GM18511 (cell line): ENCODE data around the gene GIGYF2.

Experiments
- ATAC-seq: cut with Tn5 transposase; IDR thresholded peaks from one replicate; pipeline ENCODE4 v1.9.1; 2021; ENCODE audit warnings: mild to moderate bottlenecking, moderate library complexity; ENCODE audit not compliant: unreplicated experiment

Gene GIGYF2

DNA sequence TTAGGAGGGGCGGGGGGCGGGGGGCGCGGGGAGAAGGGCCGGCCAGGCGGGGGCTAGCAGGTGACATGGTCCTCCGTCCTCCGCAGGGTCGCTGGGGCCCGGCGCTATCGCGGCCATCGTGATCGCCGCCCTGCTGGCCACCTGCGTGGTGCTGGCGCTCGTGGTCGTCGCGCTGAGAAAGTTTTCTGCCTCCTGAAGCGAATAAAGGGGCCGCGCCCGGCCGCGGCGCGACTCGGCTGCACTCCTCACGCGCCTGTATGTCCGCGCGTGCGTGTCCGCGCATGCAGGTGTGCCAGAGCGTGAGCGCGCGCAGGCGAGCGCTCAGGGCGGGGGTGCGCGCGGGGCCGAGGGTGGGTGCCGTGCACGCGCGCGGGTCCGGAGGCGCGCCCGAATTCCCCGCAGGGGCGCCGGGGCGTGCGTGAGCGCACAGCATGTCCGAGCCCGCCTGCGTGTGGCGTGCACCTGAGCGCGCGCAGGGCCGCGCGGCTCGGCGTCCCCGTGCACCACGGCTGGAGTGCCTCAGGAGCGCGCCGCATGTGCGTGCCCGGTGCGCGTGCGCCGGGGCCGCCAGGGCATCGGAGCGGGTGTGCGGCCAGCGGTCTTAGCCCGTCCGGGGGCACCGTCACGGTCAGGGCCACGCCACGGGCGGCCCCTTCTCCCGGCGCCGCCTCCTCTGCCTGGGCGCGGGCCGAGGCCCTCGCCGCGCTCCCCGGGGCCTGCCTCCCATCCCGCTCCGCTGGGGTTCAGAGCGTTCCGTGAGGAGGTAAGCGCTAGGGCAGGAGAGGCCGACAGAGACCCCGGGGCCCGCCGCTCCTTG is 179.2 kb downstream of the GIGYF2 start:
- no peak for ATAC-seq

DNA sequence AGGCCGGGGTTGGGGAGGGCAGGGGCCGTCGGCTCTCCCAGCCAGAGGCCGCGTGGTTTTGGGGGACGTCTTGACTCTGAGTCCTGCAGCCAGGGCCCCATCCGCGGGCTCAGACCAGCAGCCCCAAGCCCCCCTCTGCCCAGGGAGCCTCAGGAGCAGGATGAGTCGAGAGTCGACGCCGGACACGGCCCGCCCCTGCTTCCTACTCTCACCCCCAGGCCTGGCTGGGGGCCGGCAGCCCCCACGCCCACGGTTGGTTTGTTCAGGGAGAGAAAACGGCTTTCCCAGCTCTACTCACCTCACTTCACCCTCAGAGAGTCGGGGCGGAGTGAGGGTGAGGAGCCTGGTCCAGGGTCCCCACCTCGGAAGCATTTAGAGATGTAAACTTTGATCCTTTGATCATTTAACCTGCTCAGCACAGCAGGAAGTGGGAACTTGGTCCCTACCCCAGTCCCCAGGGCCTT is 179.9 kb downstream of the GIGYF2 start:
- ATAC-seq = no peak

DNA sequence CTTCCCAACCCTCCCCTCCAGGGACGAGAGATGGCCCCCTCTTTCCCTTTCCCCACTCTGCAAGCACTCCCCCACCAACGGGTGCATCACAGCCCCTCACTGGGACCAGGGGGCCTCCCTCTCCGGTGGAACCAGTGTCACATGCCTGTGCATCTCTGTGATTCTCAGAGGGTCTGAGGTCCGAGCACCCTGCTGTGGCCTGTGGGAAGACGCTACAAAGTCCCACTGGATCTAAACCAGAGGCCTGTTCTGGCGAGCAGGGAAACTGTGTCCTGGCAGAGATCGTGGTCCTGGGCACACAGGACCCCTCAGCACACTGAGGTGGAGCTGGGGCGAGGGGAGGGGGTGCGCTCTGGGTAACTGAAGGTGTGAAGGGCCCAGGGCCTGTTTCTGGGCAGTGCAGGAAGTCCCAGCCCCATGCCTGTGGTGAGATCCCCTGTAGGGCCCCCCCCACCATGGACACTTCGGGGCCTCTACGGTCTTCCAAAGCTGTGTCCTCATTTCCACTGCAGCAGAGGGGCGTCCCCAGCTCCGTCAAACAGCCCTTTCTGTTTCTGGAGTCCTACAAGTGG is 180.9 kb downstream of the GIGYF2 start:
- ATAC-seq = no peak

DNA sequence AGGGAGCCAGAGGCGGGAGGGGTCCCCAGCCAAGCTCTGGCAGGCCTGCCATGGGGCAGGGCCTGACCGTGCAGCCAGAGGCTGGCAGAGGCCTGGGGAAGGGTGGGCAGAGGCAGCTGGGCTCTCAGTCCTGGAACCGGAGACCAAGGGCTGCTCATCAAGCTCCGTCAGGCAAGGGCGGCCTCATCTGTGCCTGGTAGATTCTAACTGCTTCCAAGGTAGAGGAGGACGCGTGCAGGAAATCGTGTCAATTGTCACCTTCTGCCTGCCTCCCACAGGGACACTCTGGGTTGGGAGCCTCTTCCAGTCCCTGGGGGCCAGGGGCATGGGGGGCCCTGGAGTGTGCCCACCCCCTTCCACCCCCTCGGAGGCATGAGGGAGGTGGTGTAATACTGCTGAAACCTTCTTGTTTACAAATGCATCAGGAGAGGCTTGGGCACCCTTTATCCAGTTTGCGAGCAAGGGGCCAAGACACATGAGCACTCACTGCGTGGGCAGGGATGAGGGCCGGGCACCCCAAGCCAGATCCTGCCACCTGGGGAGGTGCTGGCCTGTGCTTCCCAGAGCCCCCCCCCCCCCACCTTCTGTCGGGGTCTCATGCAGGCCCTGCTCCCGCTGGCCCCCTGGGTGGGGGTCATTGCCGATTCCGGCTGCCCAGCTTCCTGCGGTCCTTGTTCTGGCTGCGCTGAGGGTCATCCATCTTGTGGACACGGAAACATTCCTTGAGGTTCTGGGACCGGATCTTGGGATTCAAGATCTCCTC is 181.9 kb downstream of the GIGYF2 start:
- no peak for ATAC-seq

DNA sequence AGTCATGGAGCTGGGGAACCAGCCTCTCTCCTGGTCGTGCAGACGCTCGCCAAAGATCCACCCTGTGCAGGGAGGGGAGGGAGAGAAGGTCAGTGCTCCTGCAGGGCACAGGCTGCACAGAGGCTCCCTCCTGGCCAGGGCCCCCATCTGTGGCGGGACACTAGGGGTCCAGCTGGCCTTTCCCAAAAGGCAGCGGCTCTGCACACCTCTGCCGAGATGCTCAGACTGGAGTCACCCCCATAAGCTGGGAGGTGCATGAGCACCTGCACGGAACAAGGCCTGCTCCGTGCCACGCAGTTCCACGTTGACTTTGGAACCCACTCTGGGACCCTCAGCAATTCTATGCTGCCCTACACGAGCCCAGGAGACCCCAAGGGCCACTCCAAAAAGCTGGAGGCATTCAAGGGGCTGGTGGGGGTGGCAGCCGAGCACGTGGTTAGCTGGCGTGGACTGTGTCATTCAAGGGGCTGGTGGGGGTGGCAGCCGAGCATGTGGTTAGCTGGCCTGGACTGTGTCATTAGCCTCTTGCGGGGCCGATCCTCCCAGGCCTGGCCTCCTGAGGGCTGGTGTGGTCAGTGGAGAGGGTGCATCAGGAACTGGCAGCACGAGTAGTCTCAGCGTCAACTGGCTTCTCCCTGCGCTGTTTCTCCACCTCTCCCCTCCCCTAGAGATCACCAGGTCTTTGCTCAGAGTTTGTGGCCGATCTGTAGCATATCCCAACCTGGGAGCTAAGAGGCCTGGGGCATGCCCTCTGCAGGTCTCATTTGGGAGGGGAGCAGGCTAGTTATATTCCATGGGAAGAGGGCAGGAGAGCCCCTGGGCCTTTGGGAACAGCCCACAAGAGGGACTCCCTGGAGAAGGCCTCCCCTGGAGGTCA is 182.7 kb downstream of the GIGYF2 start:
- ATAC-seq = no peak

DNA sequence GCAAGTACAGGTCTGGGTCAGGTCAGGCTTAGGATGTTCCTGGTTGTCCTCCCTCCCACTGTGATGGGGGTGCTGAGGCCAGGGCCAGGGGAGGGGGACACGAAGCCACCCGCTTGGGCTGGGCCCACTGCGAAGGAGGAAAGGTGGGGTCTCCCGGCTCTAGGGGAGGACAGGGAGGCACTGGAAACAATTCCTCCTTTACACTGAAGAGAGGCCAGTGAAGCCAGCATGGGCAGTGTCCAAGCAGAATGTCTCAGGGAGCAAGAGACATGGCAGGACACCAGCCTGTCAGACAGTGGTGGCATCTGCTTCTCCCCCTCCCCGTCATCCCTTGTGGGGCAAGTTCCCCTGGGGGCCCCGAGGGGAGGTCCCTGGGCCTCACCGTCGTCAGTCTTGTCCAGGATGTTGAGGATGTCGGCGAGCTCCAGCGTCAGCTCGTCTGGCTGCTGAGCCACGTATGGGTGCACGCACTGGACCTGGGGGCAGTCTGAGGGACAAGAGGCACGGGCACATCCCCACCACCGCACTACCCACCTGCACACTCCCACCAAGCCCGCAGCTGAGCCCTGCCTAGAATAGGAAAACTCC is 183.7 kb downstream of the GIGYF2 start:
- no peak for ATAC-seq

DNA sequence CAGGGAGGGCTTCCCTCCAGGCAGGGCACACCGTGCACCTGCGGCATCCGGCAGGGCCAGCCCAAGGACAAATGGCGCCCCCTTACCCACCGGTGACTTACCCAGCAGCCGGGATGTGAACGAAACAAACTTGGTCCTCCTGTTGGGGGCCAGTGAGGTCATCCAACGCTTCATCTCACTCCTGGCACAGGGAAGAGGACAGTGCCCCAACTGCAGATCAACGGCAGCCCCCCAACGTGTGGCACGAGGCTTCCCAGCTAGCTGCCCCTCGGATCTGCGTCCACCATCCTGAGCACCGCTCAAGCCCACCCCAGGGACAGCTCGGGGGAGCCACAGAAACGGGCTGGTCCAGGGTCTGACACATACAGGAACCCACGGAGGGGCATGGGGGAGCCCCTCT is 185.0 kb downstream of the GIGYF2 start:
- ATAC-seq = no peak

DNA sequence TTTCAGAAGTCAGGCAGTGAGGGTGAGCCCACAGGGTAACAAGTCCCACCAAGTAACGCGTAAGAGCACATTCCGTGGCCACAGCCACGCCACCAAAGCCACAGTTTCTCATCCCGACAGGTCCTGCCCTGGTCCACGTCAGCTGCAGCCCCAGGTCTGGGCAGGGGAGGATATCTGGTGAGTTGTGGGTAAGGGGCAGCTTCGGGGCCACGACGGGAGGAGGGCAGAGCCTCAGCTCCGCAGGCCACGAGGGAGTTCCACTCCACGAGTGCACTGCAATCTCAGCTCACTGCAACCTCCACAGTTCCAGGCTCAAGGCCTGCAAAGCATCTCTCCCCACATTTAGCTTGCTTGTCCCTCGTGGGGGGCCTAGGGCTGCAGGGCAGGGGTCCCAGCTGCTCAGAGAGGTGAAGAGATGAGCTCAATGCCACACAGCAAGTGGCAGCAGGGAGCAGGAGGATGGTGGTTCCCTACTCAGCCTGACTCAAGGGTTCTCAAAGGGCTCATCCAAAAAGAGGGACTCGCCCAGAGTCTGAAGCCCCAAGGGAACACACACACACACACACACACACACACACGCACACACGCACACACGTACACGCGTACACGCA is 185.5 kb downstream of the GIGYF2 start:
- no peak for ATAC-seq

DNA sequence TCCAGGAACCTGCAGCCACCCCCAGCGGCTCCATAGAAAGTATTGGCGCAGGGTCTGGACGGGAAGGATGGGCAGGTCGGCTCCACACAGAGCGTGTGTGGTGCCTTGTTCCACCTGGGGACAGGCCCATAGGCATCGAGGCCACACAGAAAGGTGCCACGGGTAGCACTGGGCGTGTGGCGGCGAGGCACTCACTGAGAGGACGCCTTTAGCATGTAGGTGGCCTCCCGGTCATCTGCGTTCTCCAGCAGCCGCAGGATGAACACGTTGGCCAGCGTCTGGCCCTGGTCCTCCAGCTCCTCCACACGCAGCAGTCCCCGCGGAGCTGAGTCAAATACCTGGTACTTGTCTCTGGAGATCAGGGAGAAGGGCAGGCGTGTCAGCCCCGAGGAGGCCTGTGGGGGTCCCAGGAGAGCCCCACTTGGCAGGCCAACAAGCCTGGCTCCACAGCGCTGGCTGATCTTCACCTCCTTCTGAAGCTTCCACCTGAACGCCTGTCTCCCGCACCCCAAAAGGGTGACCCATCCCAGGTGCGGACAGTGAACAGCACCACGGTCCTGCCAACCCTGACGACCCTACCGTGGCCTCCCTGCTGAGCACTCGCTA is 186.1 kb downstream of the GIGYF2 start:
- no peak for ATAC-seq

DNA sequence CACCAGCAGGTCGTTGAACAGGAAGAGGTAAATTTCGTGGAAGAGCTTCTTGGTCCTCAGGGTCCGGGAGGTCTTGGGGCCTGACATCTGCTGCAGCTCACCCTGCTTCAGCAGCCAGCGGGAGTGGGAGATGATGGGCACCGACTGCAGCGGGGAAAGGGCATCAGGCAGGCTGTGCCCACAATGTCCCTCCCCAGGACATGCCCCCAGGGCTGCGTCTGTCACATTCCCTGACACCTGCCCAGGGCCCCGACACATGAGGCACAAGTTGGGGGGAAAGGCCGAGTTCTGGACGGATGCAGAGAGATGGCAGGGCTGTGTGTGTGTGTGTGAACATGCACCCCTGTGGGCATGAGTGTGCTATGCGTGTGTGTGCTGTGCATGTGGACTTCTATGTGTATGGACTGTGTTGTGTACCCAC is 186.9 kb downstream of the GIGYF2 start:
- no peak for ATAC-seq

DNA sequence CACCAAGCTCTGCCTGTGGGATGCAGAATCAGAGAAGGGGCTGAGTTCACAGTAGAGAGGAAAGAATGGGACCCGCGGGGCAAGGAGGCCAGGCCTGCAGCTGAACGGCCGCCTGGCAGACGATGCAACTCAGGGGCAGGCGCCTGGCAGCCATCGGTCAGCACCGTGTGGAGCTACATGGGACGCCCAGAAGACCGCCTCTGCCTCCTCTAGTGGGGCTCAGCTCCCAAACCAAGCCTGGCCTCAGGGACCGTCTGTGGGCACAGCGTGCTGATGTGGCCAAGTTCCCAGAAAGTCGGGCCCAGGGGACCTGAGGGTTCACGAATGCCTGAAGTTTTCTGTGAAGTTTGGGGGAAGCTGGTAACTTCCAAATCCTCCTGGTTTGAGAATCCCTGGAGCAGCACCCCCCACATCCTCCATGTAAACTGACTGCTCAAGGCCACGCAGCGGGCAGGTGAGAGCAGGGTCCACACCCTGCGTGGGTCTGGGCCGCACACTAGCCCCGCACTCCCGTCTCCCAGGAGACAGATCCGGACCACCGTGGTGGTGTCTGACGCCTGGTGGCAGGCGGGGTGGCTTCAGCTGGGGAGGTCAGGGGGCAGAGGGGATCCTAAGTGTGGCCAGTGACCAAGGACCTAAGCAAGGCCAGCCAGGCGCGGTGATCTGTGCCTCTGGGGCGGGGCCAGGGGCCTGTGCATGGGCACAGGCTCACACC is 187.6 kb downstream of the GIGYF2 start:
- no peak for ATAC-seq

DNA sequence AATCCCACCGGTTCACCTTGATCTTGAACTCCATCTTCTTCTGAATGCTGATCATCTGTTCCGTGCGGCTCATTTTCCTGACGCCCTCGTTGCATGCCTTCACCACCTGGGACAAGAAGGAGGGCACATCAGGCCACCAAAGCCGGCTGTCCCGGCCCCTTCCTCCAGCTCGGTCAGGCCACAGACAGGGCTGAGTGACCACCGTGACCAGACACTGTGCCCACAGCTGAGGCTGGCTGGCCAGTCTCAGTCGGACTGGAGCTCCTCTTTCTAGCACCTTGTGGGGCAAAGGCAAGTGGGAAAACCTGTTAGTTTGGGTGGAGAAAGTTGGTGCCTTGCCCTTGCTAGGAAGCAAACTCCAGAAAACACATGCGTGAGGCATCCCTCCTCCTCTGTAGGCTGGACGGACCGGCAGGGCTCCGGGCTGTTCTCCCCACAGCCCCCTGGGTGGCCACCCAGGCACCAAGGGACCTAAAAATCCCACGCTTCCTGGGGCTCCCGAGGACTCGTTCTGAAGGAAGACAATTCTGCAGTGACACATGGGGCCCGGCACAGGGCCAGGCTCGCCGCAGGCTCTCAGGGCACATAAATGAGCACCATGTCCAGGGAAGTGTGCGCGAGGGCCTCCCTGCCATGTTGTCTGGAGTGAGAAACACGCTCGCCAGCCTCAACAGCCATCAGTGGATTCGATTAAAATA is 188.3 kb downstream of the GIGYF2 start:
- no peak for ATAC-seq

DNA sequence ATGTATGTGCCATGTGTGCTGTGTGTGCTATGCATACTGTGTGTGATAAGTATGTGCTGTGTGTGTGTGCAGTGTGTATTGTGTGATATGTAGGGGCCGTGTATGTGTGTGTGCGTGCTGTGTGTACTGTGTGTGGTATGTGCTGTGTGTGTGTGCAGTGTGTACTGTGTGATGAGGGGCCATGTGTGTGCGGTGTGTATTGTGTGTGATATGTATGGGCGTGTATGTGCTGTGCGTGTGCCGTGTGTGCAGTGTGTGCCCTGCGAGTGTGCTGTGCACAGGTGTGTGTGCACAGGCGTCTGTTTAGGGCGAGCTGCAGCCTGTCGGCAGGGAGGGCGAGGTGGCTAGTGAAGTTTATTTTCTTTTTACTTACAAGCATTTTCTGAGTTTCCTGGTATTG is 189.0 kb downstream of the GIGYF2 start:
- no peak for ATAC-seq

DNA sequence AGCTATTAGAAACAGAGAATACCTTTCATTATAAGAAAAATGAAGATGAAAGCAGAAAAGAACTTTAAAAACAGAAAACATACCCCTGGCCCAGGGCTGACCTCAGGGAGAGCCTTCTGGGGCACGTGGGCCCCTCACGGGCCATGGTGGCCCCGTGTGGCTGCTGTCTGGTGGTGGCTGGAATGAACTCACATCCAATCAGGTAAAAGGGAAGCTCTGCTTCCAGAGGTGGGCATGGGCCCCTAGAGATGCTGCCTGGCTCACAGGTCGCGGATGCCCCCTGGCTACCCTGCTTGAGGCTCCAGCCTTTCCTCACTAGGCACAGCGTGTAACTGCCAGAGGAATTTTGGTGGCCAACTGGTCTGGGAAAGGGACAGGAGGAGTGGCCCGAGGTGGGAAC is 189.5 kb downstream of the GIGYF2 start:
- ATAC-seq = no peak

DNA sequence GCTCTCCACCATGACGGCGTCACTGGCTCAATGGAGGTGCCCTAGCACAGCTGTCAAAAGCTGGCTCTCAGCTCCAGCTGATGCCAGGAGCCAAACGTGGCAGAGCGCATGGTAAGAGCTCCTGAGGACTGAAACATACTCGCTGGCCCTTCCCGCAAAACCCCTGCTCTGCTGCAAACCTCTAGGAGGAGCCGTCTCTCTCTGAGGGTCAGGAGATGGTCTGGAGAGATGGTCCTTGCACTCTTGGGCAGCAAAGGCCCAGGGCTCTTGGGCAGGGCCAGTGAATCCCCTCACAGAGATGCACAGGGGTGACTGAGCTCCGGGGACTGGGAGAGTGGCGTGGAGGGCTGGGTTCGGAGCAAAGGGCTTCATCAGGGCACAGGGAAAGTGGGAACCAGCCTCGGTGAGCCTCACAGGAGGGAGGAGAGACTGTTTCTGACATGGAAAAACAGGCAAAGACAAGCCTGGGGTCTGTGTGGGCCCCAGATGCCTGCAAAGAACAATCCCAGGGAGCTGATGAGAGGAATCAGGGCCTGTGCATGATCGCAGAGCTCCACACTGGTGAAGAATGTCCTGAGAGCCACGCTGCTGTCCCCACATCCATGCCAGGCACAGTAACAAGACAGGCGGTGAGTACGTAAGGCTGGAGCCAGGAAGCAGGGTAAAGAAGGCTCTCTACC is 190.2 kb downstream of the GIGYF2 start:
- ATAC-seq = no peak

DNA sequence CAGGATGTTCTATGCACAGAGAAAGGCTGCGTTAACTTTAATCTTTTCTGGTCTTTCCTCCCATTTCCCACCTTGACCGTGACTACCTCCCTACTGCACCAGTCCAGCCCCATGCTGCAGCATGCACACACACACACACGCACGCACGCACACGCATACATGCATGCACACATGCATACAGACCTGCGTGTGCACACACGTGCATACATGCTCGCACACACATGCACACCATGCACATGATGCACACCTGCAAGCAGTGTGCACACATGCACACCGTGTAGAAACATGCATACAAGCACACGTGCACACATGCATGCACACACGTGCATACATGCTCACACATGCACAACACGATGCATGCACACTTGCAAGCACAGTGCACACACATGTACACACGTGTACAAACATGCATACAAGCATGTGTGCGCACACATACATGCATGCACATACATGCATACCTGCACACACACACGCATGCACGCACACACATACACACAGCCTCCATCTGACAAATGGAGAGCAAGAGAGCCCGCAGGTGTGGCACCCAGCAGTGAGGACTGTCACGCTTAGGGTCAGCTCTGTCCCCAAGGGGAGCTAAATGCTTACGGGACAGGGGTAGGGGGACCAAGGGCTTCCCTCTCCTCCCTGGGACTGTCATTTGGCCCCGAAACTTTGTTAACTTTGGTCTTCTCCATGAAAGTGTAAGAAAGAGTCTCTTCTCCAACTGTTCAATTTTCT is 191.1 kb downstream of the GIGYF2 start:
- ATAC-seq = no peak

DNA sequence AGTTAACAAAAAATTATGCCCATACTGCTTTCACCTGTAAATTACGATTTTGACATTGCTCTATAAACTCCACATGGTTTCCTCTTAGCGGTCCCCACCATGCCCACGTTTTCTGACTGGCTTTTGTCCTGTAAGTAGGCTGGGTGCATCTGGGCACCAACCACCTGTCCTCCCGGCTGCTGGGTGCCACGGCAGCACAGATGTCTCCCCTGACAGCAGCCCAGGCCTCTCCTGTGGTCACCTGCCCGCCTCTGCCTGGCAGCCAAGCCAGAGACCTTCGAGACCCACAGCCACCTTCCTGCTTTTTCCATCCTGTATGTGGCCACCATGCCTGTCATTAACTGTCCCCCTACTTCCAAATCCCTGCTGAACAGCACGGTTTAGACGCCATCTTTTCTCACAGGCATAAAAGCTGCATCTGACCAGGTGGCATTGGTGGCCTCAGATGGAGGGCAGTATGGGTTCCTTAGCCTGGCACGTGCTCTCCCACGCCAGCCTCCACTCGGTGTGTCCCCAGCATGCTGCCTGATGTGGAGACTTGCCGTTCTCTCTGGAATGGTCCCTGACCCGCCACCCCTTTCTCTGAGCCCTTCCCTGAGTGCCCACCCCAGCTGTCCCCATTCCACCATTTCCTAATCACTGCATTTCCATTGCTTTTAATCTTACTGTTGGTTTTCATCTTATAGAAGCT is 191.9 kb downstream of the GIGYF2 start:
- no peak for ATAC-seq
